GM13977 (cell line): ENCODE data around the gene JKAMP.

Experiments used
- DNase-seq: peaks from one replicate; pipeline ENCODE4 v3.0.0; 2012; ENCODE audit warnings: low spot score
- in situ Hi-C: fragments of 300-500 bp; cut with MboI; formaldehyde crosslinking; loops from one replicate; pipeline ENCODE4 v1.12.0; 2022; ENCODE audit warnings: low sequenced_read_pairs, low pct_unique_long_range_greater_than_20kb, mixed read lengths, inconsistent platforms; ENCODE audit not compliant: unreplicated experiment
- TF ChIP-seq, protein P1 (sequence below): IDR thresholded peaks from 2 replicates; pipeline ENCODE4 v1.5.1; 2012; ENCODE audit warnings: mild to moderate bottlenecking, control low read depth; ENCODE audit not compliant: insufficient read depth; ENCODE audit errors: extremely low read depth, missing control alignments

JKAMP gene

DNA sequence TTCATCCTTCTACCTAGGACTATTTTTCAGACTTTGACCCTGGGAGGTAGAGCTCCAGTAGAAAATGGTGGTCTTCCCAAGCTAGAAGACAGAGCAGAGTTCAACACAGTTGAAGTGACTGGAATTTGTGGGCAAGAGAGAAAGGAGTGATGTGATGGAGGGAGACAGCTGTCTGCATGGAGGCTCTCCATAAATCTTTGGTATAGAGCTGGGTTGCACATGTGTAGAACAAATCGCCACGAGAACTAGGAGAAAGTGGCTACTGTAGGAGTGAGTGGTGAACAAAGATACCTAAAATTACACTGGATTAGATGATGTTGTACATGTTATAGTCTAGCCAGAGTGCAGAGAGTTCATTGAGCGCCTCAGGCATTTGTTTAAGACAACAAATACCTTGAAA is 33.6 kb upstream of the JKAMP start:
- TF ChIP-seq, protein P1, sequence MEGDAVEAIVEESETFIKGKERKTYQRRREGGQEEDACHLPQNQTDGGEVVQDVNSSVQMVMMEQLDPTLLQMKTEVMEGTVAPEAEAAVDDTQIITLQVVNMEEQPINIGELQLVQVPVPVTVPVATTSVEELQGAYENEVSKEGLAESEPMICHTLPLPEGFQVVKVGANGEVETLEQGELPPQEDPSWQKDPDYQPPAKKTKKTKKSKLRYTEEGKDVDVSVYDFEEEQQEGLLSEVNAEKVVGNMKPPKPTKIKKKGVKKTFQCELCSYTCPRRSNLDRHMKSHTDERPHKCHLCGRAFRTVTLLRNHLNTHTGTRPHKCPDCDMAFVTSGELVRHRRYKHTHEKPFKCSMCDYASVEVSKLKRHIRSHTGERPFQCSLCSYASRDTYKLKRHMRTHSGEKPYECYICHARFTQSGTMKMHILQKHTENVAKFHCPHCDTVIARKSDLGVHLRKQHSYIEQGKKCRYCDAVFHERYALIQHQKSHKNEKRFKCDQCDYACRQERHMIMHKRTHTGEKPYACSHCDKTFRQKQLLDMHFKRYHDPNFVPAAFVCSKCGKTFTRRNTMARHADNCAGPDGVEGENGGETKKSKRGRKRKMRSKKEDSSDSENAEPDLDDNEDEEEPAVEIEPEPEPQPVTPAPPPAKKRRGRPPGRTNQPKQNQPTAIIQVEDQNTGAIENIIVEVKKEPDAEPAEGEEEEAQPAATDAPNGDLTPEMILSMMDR, result no peak
- in situ Hi-C loops, result no loop called here
- DNase-seq, result no peak

DNA sequence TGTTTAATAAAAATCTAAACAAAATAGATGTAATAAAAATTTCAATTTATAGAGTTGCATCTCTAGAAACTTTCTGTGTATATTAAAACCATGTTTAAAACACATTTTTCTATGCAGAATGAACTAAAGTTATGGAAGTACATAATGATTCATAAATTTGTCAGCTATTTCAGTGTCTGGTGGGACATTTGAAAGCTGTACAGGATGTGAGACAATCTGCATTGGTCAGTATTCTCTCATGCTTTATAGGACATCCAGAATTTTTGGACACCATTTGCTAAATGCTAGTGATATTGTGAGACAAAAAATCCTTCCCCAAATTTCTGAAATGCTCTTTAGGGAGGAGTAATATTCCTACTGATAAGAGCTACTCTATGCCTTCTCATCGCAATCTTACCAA is 32.5 kb upstream of the JKAMP start:
- TF ChIP-seq, protein P1, result no peak
- in situ Hi-C loops, result no loop called here
- DNase-seq, result no peak

DNA sequence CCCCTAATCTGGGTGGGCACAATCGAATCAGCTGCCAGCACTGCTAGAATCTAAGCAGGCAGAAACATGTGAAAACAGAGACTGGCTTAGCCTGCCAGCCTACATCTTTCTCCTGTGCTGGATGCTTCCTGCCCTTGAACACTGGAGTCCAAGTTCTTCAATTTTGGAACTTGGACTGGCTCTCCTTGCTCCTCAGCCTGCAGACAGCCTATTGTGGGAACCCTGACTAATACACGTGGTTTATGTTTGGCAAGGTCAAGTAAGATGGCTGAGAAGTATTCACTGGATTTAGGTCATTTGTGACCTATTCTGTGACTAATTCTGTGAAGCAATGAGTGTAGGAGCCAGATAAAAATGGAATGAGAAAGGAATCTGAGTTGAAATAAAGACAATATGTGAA is 30.2 kb upstream of the JKAMP start:
- TF ChIP-seq, protein P1, result no peak
- no peak for DNase-seq
- in situ Hi-C loops, result no loop called here

DNA sequence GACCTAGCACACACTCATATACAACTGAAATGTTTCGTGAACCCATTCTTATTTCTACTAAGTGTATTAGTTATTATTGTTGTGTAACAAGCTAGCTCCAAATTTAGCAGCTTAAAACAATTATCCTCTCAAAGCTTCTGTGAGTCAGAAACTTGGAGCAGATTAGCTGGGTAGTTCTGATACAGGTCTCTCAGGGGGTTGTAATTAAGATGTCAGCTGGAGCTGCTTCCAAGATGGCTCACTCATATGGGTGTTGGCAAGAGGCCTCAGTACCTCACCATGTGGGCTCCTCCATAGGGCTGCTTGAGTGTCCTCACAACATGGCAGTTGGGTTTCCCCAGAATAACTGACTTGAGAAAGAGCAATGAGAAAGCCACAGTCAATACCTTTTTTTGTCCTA is 28.9 kb upstream of the JKAMP start:
- no peak for DNase-seq
- TF ChIP-seq, protein P1, result no peak
- in situ Hi-C loops, result no loop called here

DNA sequence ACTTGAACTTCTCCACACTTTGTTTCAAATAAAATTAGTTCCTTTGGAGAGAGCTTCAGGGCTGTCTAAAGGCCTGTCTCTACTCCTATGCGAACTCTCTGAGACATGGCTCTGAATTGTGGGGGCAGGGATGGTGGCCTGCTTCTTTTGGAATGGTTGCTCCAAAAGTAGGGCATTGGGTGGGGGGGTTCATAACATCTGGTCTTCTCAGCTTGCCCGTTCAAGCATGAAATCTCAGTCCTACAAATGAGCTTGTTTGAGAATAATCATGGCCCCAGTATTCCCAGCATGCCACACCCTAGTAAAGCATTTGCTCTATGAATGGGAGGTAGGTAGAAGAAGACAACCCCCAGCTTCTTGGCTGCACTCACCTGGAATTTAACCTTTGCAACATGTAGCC is 25.8 kb upstream of the JKAMP start:
- in situ Hi-C loops, result no loop called here
- TF ChIP-seq, protein P1, result no peak
- DNase-seq, result no peak

DNA sequence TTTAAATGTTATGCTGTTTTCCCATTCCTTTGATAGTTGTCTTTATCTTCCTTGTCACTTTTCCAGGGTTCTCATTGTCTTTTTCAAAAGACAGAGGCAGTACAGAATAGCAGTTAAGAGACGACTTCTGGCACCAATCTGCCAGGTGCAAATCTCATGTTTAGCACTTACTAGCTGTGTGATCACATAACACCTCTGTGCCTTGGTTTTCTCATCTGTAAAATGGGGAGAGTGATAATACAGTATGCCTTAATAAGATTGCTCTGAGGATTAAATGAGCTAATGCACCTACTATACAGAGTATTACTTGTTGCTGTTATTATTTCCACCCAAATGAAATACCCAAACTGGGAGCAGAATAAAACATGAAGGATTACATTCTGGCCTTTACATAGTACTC is 23.9 kb upstream of the JKAMP start:
- no peak for DNase-seq
- in situ Hi-C loops, result no loop called here
- TF ChIP-seq, protein P1, result no peak

DNA sequence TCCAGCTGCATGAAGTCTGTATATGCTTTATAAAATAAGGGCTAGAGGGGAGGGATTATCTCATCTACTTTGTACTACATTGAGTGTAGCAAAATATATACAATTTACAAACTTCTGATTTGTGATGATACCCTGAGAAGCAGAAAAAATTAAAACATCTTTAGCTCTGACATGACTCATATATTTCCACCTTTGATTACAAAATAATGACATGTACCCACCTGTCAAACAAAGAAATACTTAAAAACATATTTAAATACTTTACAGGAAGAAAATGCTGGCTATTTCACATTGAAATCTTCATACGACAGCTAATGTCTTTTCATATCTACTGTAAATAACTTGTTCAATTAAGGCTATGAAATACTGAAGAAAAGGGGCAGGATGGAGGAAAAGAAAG is 22.4 kb upstream of the JKAMP start:
- no peak for DNase-seq
- in situ Hi-C loops, result no loop called here
- TF ChIP-seq, protein P1, result no peak
